Ishikawa (cell line): Measurements from ENCODE around the gene ANO7.

ENCODE experiments used
- CEBPB ChIP-seq: IDR thresholded peaks from 2 replicates; pipeline ENCODE4 v1.6.1; 2012
- CREB1 ChIP-seq: IDR thresholded peaks from 2 replicates; pipeline ENCODE4 v1.6.1; 2012; ENCODE audit warnings: low read depth
- EGR1 ChIP-seq: IDR thresholded peaks from 2 replicates; pipeline ENCODE4 v1.6.1; 2012
- EP300 ChIP-seq: IDR thresholded peaks from 2 replicates; pipeline ENCODE4 v1.6.1; 2012; ENCODE audit warnings: borderline replicate concordance
- FOXM1 ChIP-seq: IDR thresholded peaks from 2 replicates; pipeline ENCODE4 v1.6.1; 2012; ENCODE audit warnings: low read depth, borderline replicate concordance
- NFIC ChIP-seq: IDR thresholded peaks from 2 replicates; pipeline ENCODE4 v1.6.1; 2012
- RAD21 ChIP-seq: IDR thresholded peaks from 2 replicates; pipeline ENCODE4 v1.6.1; 2012; ENCODE audit warnings: low read depth
- TAF1 ChIP-seq: IDR thresholded peaks from 2 replicates; pipeline ENCODE4 v1.6.1; 2012; ENCODE audit warnings: low read depth, mild to moderate bottlenecking
- TCF12 ChIP-seq: IDR thresholded peaks from 2 replicates; pipeline ENCODE4 v1.6.1; 2012; ENCODE audit warnings: low read depth
- TEAD4 ChIP-seq: IDR thresholded peaks from 2 replicates; pipeline ENCODE4 v1.6.1; 2012
- YY1 ChIP-seq: IDR thresholded peaks from 2 replicates; pipeline ENCODE4 v1.6.1; 2012; ENCODE audit warnings: low read depth
- ZBTB7A ChIP-seq: IDR thresholded peaks from 2 replicates; pipeline ENCODE4 v1.6.1; 2012; ENCODE audit warnings: low read depth
- TF ChIP-seq, protein P1 (sequence below): IDR thresholded peaks from 2 replicates; pipeline ENCODE4 v1.6.1; 2012
- TF ChIP-seq, protein P2 (sequence below): IDR thresholded peaks from 2 replicates; pipeline ENCODE4 v1.6.1; 2012
- TF ChIP-seq, protein P3 (sequence below): IDR thresholded peaks from 2 replicates; pipeline ENCODE4 v1.6.1; 2012; ENCODE audit warnings: low read depth, mild to moderate bottlenecking

Gene ANO7

DNA sequence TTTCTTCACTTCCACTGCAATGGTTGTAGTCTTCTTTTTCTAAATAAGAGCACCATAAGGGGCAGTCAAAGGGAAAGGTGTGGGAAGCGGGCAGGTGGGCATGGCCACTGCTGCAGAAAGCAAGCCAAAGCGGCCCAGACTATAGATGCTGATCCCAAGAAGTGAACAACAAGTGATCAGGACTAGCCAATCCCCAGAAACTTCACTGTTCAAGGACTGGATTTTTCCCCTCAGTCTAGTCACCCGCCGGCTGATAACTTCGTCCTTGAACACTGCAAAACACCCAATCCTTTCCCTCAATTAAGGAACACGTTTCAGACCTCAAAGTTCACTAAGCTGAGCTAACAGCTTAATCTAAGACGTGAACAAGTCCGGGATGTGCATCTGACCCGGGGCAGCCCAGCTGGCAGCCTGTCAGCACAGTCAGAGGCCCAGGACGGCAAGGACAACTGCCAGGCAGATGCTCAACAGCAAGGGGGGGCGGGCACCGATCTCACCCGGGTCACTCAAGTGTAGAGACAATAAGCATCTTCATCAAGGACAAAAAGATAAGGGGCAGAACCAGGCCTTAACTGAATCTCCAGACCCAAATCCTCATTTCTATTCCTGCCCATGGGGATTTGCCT, 67.2 kb downstream of the ANO7 start:
- no peak for TF ChIP-seq CREB1
- no peak for TF ChIP-seq RAD21
- TF ChIP-seq YY1: no peak
- no peak for TF ChIP-seq EGR1
- TF ChIP-seq TAF1: no peak
- TF ChIP-seq, protein P1, sequence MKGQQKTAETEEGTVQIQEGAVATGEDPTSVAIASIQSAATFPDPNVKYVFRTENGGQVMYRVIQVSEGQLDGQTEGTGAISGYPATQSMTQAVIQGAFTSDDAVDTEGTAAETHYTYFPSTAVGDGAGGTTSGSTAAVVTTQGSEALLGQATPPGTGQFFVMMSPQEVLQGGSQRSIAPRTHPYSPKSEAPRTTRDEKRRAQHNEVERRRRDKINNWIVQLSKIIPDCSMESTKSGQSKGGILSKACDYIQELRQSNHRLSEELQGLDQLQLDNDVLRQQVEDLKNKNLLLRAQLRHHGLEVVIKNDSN: no peak
- TF ChIP-seq TEAD4: no peak
- TF ChIP-seq CEBPB: no peak
- TF ChIP-seq NFIC: no peak
- no peak for TF ChIP-seq EP300
- TF ChIP-seq, protein P2, sequence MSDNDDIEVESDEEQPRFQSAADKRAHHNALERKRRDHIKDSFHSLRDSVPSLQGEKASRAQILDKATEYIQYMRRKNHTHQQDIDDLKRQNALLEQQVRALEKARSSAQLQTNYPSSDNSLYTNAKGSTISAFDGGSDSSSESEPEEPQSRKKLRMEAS: no peak
- no peak for TF ChIP-seq TCF12
- no peak for TF ChIP-seq ZBTB7A
- TF ChIP-seq FOXM1: no peak

DNA sequence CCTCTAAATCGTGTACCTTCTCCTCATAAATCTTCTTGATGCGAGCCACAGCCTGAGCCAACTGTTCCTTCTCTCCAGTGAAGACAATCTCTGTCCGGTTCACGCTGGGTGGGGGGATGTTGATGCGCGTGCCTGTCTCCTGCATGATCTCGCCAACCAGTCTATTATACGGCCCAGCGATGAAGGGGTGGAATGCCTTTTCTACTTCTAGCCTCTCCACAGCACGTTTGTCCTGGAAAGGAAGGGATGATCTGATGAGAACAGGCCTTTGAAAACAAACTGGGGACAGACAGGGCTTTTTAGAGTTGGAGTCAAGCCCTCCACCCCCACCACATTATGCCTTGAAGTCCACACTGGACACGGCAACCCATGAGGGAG, 67.7 kb downstream of the ANO7 start:
- TF ChIP-seq FOXM1 (no peak), EGR1 (no peak), ZBTB7A (no peak), TAF1 (no peak), CREB1 (no peak), NFIC (no peak), RAD21 (no peak), YY1 (no peak), CEBPB (no peak)
- TF ChIP-seq, protein P2: no peak
- TF ChIP-seq, protein P3, sequence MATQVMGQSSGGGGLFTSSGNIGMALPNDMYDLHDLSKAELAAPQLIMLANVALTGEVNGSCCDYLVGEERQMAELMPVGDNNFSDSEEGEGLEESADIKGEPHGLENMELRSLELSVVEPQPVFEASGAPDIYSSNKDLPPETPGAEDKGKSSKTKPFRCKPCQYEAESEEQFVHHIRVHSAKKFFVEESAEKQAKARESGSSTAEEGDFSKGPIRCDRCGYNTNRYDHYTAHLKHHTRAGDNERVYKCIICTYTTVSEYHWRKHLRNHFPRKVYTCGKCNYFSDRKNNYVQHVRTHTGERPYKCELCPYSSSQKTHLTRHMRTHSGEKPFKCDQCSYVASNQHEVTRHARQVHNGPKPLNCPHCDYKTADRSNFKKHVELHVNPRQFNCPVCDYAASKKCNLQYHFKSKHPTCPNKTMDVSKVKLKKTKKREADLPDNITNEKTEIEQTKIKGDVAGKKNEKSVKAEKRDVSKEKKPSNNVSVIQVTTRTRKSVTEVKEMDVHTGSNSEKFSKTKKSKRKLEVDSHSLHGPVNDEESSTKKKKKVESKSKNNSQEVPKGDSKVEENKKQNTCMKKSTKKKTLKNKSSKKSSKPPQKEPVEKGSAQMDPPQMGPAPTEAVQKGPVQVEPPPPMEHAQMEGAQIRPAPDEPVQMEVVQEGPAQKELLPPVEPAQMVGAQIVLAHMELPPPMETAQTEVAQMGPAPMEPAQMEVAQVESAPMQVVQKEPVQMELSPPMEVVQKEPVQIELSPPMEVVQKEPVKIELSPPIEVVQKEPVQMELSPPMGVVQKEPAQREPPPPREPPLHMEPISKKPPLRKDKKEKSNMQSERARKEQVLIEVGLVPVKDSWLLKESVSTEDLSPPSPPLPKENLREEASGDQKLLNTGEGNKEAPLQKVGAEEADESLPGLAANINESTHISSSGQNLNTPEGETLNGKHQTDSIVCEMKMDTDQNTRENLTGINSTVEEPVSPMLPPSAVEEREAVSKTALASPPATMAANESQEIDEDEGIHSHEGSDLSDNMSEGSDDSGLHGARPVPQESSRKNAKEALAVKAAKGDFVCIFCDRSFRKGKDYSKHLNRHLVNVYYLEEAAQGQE: no peak
- TF ChIP-seq, protein P1: no peak

DNA sequence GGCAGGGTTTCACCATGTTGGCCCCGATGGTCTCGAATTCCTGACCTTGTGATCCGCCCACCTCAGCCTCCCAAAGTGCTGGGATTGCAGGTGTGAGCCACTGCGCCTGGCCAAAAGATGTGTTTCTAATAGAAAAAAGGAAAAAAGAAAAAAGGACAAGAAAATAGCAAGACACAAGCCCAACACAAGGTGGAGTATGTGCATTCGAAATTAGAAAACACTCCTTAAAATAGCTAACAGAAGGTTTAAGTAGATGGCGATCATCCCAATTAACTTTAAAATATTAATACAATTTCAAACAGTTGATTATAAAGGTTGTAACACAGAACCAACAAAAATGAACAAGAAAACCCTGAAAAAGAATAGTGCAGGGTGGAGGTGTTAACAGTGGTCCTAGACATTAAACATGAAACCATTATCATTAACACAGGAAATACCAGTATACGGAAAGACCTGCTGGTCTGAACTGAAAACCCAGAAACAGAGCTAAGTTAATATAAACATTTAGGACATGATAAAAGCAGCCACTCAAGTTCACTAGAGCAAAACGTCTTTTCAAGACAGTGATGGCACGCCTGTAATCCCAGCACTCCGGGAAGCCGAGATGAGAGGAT, 69.0 kb downstream of the ANO7 start:
- TF ChIP-seq, protein P3: no peak
- TF ChIP-seq ZBTB7A: no peak
- TF ChIP-seq TAF1: no peak
- TF ChIP-seq NFIC: no peak
- TF ChIP-seq, protein P1: no peak
- TF ChIP-seq EP300: no peak
- TF ChIP-seq, protein P2: no peak
- no peak for TF ChIP-seq YY1
- TF ChIP-seq TEAD4: no peak
- TF ChIP-seq RAD21: no peak
- no peak for TF ChIP-seq FOXM1
- no peak for TF ChIP-seq EGR1
- no peak for TF ChIP-seq CREB1
- TF ChIP-seq TCF12: no peak
- TF ChIP-seq CEBPB: no peak

DNA sequence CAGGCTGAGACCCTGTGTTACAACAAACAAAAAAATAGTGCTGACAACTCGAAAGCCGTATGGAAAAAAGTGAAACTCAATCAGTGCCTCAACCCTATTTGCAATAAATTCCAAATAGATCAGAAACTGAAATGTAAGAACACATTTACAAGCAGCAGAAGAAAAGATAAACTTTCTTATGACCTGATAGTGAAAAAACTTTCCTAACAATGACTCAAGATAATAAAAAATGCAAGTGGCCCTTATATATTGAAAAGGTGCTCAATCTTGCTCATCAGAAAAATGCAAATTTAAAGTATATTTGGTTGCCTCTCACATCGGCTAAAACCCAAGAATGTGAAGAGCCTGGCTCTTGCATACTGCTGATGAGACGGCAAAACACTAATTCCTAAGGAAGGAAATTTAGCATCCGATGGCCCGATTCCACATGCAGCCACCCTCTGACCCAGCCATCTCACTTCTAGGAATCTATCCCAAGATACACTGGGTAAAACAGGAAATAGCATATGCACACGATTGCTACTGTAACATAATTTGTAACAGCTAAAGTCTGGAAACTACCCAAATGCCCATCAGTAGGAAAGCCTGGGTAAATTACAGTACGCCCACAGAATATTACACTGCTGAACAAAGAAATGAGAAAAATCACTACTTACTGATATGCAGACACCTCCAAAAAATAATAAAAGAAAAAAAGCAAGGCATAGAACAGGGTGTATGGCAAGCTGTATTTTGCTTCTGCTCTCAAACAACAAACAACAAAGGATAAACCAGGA, 70.2 kb downstream of the ANO7 start:
- TF ChIP-seq EP300: no peak
- no peak for TF ChIP-seq TAF1
- no peak for TF ChIP-seq EGR1
- TF ChIP-seq FOXM1: no peak
- TF ChIP-seq ZBTB7A: no peak
- TF ChIP-seq TEAD4: no peak
- no peak for TF ChIP-seq NFIC
- no peak for TF ChIP-seq CREB1
- TF ChIP-seq YY1: no peak
- TF ChIP-seq, protein P2: no peak
- TF ChIP-seq TCF12: no peak
- TF ChIP-seq CEBPB: no peak
- TF ChIP-seq, protein P1: no peak
- TF ChIP-seq RAD21: no peak
- TF ChIP-seq, protein P3: no peak
